Measurements from ENCODE around the gene ITGAL. TPM values are rescaled to one million over a fixed set of nuclear protein-coding genes. Genes with fewer than 3 reads are reported as not detected.

ITGAL gene
- total RNA-seq, 2 experiments from 2014 or later, result 458 to 471 TPM

DNA sequence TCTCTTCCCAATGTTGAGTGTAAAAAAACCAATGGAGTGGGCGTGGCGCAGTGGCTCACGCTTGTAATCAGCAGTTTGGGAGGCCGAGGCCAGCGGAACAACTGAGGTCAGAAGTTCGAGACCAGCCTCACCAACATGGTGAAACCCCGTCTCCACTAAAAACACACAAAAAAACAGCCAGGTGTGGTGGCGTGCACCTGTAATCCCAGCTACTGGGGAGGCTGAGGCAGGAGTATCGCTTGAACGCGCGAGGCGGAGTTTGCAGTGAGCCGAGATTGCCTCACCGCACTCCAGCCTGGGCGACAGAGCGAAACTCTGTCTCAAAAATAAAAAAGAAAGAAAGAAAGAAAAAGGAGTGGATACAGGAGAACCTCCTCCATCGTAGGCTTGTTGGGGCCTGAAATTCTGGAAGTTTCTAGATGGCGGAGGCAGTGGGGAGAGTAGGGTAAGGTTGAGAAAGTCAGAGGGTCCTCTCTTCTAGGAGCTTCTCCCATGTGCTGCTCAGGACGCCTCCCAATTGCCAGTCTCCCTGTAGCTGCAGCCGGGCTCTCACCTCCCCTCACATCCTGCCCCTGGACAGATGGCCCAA lies 86.3 kb downstream of the ITGAL start:
- ChIA-PET POLR2A (interaction anchor here (0.6 to 3.5 kb wide), 12 partner anchors 8 to 188 kb away, joined by 3 to 80 read pairs (median 6); partner anchors contain the start of genes DCTPP1, ITGAL, ZNF688 and ZNF689), CTCF (interaction anchor here (0.8 to 6.0 kb wide), 16 partner anchors 7 to 129 kb away, joined by 3 to 76 read pairs (median 6); partner anchors contain the start of genes DCTPP1, PRR14, ZNF688 and ZNF747)
- DNase-seq, result no peak
- no peak for ATAC-seq
- H3K36me3 Mint-ChIP-seq (ENCODE audit: low read depth), result peaks cover 24% of the 10 kb centered on the region
- H3K27me3 Mint-ChIP-seq (ENCODE audit: low read depth), result peaks cover 3% of the 10 kb centered on the region
- H3K27ac Mint-ChIP-seq, result peak overlapping the region; percentile 86
- peak overlapping the region; percentile 87 for H3K4me3 Mint-ChIP-seq
- peaks cover 38% of the 10 kb centered on the region for H3K4me1 Mint-ChIP-seq (ENCODE audit: low read depth)
- H3K9me3 Mint-ChIP-seq (ENCODE audit: insufficient read depth), result no peaks in the 10 kb centered on the region

DNA sequence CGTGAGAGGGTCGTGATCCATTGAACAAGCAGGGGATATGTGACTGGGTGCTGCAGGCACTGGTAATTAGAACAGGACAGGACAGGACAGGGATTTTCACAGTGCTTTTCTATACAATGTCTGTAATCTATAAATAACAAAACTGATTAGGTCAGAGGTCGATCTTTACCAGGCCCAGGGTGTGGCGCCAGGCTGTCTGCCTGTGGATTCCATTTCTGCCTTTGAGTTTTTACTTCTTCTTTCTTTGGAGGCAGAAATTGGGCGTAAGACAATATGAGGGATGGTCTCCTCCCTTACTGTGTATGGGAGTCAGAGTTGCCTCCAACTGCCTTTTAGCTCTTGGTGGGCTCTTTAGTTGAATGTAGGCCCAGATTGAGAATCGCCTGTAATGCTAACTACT lies 87.1 kb downstream of the ITGAL start:
- ChIA-PET POLR2A (interaction anchor here (3.3 to 3.5 kb wide), 2 partner anchors 12 to 25 kb away, joined by 43 to 80 read pairs; partner anchors contain the start of genes ZNF688 and ZNF747), CTCF (interaction anchor here (1.5 to 6.0 kb wide), 2 partner anchors 24 to 99 kb away, joined by 4 to 76 read pairs; partner anchors contain the start of gene ZNF747)
- Mint-ChIP-seq H3K4me3 (peak overlapping the region; percentile 7), H3K4me1 (ENCODE audit: low read depth) (peaks cover 32% of the 10 kb centered on the region), H3K36me3 (ENCODE audit: low read depth) (peaks cover 17% of the 10 kb centered on the region), H3K27me3 (ENCODE audit: low read depth) (peaks cover 3% of the 10 kb centered on the region), H3K27ac (peak overlapping the region; percentile 56), H3K9me3 (ENCODE audit: insufficient read depth) (no peaks in the 10 kb centered on the region)
- no peak for ATAC-seq
- DNase-seq, result no peak

DNA sequence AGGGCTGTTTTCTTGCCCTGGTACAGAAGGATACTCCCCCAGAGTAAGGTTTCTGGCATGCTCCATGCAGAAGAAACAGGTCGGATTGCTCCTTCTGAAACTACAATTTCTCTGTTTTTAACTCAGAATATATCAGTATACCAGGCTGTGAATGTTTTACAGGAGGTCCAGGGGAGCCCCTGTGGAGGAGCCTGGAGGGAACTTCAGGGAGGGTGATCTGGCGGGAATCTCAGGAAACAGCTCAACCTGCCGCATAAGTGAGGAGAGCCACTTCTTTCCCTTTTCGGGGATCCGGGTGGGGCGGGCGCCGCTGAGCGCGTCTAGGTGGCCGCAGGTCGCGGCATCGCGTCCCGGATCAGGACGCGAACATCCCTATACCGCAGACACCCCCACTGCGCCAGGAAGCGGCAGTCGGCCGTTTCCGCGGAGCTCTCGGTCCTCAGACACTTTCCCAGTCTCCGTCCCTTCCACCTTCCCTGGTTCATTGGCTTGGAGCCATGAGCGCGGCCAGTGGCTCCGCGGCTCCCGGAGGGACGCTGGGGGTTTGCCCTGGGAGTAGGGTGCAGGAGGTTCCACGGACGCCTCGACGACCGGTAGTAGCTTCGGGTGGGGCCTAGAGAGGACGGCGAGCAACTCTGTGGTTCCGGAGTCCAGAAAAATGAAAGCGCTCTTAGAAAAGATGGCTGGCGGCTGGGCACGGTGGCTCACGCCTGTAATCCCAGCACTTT lies 88.7 kb downstream of the ITGAL start:
- peaks cover 28% of the 10 kb centered on the region for H3K4me1 Mint-ChIP-seq (ENCODE audit: low read depth)
- H3K27ac Mint-ChIP-seq, result peak overlapping the region; percentile 85
- CTCF ChIA-PET, result interaction anchor here (1.2 to 2.1 kb wide), 3 partner anchors 26 to 132 kb away, joined by 3 to 9 read pairs (median 7); partner anchors contain the start of gene DCTPP1
- POLR2A ChIA-PET, result interaction anchor here (0.8 to 2.1 kb wide), 4 partner anchors 9 to 103 kb away, joined by 3 to 16 read pairs (median 8); partner anchors contain the start of genes ZNF688 and ZNF747
- ATAC-seq, result no peak
- H3K9me3 Mint-ChIP-seq (ENCODE audit: insufficient read depth), result no peaks in the 10 kb centered on the region
- peak overlapping the region; percentile 81 for H3K4me3 Mint-ChIP-seq
- peaks cover 3% of the 10 kb centered on the region for H3K27me3 Mint-ChIP-seq (ENCODE audit: low read depth)
- H3K36me3 Mint-ChIP-seq (ENCODE audit: low read depth), result peaks cover 6% of the 10 kb centered on the region
- no peak for DNase-seq

DNA sequence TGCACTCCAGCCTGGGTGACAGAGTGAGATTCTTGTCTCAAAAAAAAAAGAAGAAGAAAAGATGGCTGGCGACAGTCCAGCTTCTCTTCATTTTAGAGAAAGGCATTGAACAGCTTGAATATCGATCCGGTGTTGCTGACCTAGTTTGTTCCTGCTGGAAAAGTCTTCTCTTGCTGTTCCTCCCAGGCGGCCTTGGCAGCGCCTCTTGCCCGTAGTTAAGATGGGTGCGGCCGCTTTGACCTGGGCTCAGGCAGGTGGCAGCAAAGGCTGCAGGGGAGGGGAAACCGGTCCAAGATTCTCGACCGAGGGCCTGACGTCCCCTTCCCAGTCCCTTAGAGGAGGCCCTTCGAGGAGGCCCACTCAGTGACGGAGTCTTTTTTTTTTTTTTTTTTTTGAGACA lies 89.5 kb downstream of the ITGAL start:
- Mint-ChIP-seq H3K4me3 (peak overlapping the region; percentile 81), H3K9me3 (ENCODE audit: insufficient read depth) (no peaks in the 10 kb centered on the region), H3K4me1 (ENCODE audit: low read depth) (peaks cover 27% of the 10 kb centered on the region), H3K27me3 (ENCODE audit: low read depth) (peaks cover 3% of the 10 kb centered on the region), H3K36me3 (ENCODE audit: low read depth) (peaks cover 3% of the 10 kb centered on the region), H3K27ac (peak overlapping the region; percentile 85)
- ATAC-seq (no peak), DNase-seq (no peak)
- ChIA-PET CTCF (interaction anchor here (1.2 to 2.1 kb wide), 3 partner anchors 26 to 132 kb away, joined by 3 to 9 read pairs (median 7); partner anchors contain the start of gene DCTPP1), POLR2A (interaction anchor here (1.5 to 2.1 kb wide), 2 partner anchors 10 to 27 kb away, joined by 13 to 16 read pairs; partner anchors contain the start of genes ZNF688 and ZNF747)

DNA sequence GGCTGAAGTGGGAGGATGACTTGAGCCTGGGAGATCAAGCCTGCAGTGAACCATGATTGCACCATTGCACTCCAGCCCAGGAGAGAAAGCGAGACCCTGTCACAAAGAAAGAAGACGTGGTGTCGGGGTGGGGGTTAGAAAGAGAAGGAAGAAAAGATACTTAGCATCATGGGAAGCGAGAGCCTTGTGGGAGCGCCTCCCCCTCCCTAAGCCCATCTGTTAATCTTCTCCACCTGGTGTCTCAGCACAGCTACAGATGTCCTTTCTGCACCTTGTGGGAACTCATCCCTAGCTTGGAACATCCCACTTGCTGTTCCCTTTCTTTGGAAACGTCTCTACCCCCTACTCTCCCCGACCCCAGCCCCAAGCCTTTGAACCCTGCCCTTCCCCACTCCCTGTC lies 93.0 kb downstream of the ITGAL start:
- H3K27ac Mint-ChIP-seq, result no peak overlapping the region
- peaks cover 38% of the 10 kb centered on the region for H3K4me1 Mint-ChIP-seq (ENCODE audit: low read depth)
- no peaks in the 10 kb centered on the region for H3K9me3 Mint-ChIP-seq (ENCODE audit: insufficient read depth)

DNA sequence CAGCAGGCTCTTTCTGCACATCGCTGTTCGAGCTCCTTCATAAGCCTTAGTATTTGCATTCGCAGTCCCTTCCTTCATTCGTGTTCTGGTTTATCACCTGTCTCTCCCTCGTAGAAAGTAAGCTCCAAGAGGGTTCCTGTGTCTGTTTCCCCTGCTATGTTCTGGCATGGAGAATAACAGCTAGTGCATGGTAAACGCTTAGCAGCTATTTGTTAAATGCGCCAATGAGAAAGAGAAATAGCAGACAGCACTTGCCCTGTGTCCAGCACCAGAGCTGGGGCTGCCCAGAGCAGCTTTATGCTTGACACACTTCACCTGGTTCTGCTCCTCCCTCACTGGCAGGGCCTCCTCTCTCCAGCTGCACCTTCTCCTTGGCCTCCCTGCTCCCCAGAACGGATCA lies 93.4 kb downstream of the ITGAL start:
- ChIA-PET POLR2A (interaction anchor here (1.1 to 3.9 kb wide), 4 partner anchors 8 to 93 kb away, joined by 3 to 29 read pairs (median 16); partner anchors contain the start of genes ZNF747 and ZNF764), CTCF (interaction anchor here (0.8 to 1.7 kb wide), 7 partner anchors 9 to 136 kb away, joined by 3 to 8 read pairs (median 4); partner anchors contain the start of genes DCTPP1, ZNF747 and ZNF764)
- H3K4me1 Mint-ChIP-seq (ENCODE audit: low read depth), result peaks cover 38% of the 10 kb centered on the region
- H3K36me3 Mint-ChIP-seq (ENCODE audit: low read depth), result peaks cover 2% of the 10 kb centered on the region
- no peaks in the 10 kb centered on the region for H3K9me3 Mint-ChIP-seq (ENCODE audit: insufficient read depth)
- peak overlapping the region; percentile 18 for H3K27ac Mint-ChIP-seq
- no peak overlapping the region for H3K4me3 Mint-ChIP-seq
- DNase-seq (no peak), ATAC-seq (no peak)
- H3K27me3 Mint-ChIP-seq (ENCODE audit: low read depth), result peaks cover 3% of the 10 kb centered on the region

More for the DNA sequence above, 93.0 kb downstream of the ITGAL start:
- ATAC-seq (no peak), DNase-seq (no peak)
- ChIA-PET POLR2A (interaction anchor here (1.1 to 3.9 kb wide), 3 partner anchors 8 to 77 kb away, joined by 3 to 29 read pairs (median 27); partner anchors contain the start of genes ZNF747 and ZNF764), CTCF (interaction anchor here (0.8 to 1.7 kb wide), 6 partner anchors 8 to 136 kb away, joined by 4 to 8 read pairs (median 5); partner anchors contain the start of genes DCTPP1, ZNF747 and ZNF764)
- peaks cover 3% of the 10 kb centered on the region for H3K27me3 Mint-ChIP-seq (ENCODE audit: low read depth)
- no peak overlapping the region for H3K4me3 Mint-ChIP-seq
- H3K36me3 Mint-ChIP-seq (ENCODE audit: low read depth), result peaks cover 2% of the 10 kb centered on the region

DNA sequence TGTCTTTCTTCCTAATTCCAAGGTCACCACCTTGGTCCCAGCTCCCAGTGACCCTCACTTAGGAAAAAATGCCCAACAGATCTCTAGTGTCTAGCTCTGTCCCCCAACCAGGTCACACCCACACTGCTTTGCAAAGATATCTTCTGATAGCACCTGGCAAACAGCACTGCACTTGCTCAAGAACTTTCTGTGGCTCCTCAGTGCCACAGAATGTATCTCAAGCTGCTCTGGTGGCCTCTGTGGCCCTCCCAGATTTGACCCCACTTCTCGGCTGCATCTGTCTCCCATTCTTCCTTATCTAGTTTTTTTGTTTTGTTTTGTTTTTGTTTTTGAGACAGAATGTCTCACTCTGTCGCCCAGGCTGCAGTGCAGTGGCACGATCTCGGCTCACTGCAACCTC lies 94.0 kb downstream of the ITGAL start:
- DNase-seq (no peak), ATAC-seq (no peak)
- ChIA-PET CTCF (interaction anchor here (0.8 to 2.8 kb wide), 6 partner anchors 8 to 49 kb away, joined by 3 to 9 read pairs (median 8); partner anchors contain the start of genes ZNF747 and ZNF764), POLR2A (interaction anchor here (1.2 to 3.9 kb wide), 3 partner anchors 9 to 92 kb away, joined by 4 to 29 read pairs (median 27); partner anchors contain the start of genes ZNF747 and ZNF764)
- Mint-ChIP-seq H3K9me3 (ENCODE audit: insufficient read depth) (no peaks in the 10 kb centered on the region), H3K27ac (peak overlapping the region; percentile 18), H3K4me3 (no peak overlapping the region), H3K4me1 (ENCODE audit: low read depth) (peaks cover 36% of the 10 kb centered on the region), H3K27me3 (ENCODE audit: low read depth) (no peaks in the 10 kb centered on the region), H3K36me3 (ENCODE audit: low read depth) (peaks cover 2% of the 10 kb centered on the region)

DNA sequence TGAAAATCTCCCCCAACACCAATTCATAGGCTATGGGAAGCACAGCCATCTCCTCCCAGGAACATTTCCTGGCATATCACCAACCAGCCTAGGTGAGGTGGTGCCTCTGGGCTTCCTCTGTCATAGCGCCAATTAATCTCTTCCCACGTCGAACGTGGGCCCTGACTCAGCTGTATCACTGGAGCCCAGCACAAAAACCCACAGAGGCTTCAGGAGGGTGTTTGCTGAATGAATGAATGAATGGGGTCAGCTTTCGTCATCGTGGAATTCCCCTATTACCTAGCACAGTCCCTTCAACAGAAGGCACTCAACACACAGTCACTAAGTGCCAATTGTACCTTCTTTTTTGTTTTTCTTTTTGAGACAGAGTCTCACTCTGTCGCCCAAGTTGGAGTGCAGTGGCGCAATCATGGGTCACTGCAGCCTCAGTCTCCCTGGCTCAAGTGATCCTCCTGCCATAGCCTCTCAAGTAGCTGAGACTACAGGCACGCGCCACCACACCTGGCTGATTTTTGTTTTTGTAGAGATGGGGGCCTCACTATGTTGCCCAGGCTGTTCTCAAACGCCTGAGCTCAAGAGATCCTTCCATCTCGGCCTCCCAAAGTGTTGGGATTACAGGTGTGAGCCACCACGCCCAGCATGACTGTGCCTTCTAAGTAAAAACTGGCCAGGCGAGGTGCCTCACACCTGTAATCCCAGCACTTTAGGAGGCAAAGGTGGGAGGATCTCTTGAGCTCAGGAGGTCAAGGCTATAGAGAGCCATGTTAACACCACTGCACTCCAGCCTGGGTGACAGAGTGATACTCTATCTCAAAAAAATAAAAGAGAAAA lies 94.8 kb downstream of the ITGAL start:
- H3K36me3 Mint-ChIP-seq (ENCODE audit: low read depth), result peaks cover 5% of the 10 kb centered on the region
- ATAC-seq, result no peak

DNA sequence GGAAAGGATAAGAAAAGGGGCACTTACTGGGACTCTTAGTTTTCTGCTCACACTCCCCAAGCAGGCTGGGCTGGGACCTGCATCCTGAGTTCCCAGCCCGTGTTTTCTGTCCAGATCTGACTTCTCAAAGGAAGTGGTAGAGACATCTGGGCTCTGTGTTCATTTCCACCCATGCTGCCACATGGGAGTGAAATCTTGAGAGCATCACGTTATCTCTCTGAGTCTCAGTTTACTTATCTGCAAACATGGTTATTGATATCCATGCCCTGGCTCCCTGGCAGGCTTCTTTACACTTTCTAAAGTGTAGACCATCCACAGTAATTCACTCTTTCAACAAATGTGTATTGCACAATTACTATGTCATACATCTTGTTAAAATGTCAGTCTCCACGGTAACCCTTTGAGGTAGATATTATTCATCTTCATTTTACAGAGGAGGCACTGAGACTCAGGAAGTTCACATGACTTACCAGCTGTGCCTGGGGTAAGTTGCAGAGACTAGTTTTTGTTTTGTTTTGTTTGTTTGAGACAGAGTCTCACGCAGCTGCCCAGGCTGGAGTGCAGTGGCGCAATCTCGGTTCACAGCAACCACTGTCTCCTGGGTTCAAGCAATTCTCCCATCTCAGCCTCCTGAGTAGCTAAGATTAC lies 95.6 kb downstream of the ITGAL start:
- Mint-ChIP-seq H3K27ac (peak overlapping the region; percentile 94), H3K36me3 (ENCODE audit: low read depth) (peaks cover 7% of the 10 kb centered on the region), H3K4me3 (peak overlapping the region; percentile 62), H3K4me1 (ENCODE audit: low read depth) (peaks cover 40% of the 10 kb centered on the region), H3K27me3 (ENCODE audit: low read depth) (no peaks in the 10 kb centered on the region), H3K9me3 (ENCODE audit: insufficient read depth) (no peaks in the 10 kb centered on the region)
- DNase-seq (peak; percentile 70), ATAC-seq (peak; percentile 29)
- ChIA-PET CTCF (interaction anchor here (0.6 to 2.8 kb wide), 9 partner anchors 10 to 159 kb away, joined by 3 to 9 read pairs (median 5); partner anchors contain the start of genes DCTPP1, ZNF764 and ZNF785), POLR2A (interaction anchor here (3.8 to 3.9 kb wide), 2 partner anchors 10 to 33 kb away, joined by 27 to 29 read pairs; partner anchors contain the start of genes ZNF747 and ZNF764)

More for the DNA sequence above, 94.8 kb downstream of the ITGAL start:
- CTCF ChIA-PET, result interaction anchor here (0.6 to 2.8 kb wide), 6 partner anchors 9 to 149 kb away, joined by 3 to 9 read pairs (median 6); partner anchors contain the start of genes ZNF764 and ZNF785
- Mint-ChIP-seq H3K27ac (peak overlapping the region; percentile 94), H3K4me3 (no peak overlapping the region), H3K4me1 (ENCODE audit: low read depth) (peaks cover 38% of the 10 kb centered on the region), H3K9me3 (ENCODE audit: insufficient read depth) (no peaks in the 10 kb centered on the region), H3K27me3 (ENCODE audit: low read depth) (no peaks in the 10 kb centered on the region)
- POLR2A ChIA-PET, result interaction anchor here (1.2 to 3.9 kb wide), 3 partner anchors 10 to 91 kb away, joined by 4 to 29 read pairs (median 27); partner anchors contain the start of genes ZNF747 and ZNF764
- DNase-seq, result no peak

DNA sequence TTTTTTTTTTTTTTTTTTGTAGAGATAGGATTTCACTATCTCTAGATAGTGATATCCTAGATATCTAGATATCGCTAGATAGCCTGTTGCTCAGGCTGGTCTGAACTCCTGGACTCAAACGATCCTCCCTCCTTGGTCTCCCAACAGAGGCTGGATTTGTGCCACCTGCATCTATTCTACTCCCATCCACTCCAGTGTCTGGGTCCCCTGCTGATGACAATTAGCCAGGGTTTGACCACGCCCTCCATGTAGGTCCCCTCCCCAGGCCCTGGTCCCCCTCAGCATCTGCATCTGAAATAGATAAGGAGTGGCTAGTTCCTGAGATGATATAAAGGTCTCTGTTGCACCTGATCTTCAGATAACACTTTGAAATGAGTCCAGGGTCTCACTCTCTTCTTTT lies 96.7 kb downstream of the ITGAL start:
- Mint-ChIP-seq H3K27me3 (ENCODE audit: low read depth) (no peaks in the 10 kb centered on the region), H3K4me1 (ENCODE audit: low read depth) (peaks cover 46% of the 10 kb centered on the region), H3K4me3 (no peak overlapping the region), H3K36me3 (ENCODE audit: low read depth) (peaks cover 11% of the 10 kb centered on the region), H3K9me3 (ENCODE audit: insufficient read depth) (no peaks in the 10 kb centered on the region), H3K27ac (peak overlapping the region; percentile 67)
- ATAC-seq (no peak), DNase-seq (no peak)
- ChIA-PET CTCF (interaction anchor here (1.0 to 2.8 kb wide), 4 partner anchors 11 to 160 kb away, joined by 3 to 9 read pairs (median 6); partner anchors contain the start of genes DCTPP1 and ZNF764), POLR2A (interaction anchor here (3.9 kb wide), 1 partner anchor 34 kb away, joined by 27 read pairs; the partner anchor contains the start of gene ZNF747)
